Cardiac fibroblast (primary cell): ENCODE results near the gene KRTAP25-1.

Experiments used
- DNase-seq, 2 donors: peaks; one replicate each; pipeline versions ENCODE4 v3.0.0 to v3.0.0-alpha.2; 2010; ENCODE audit warnings: low read depth in 2 of 2
- H3K4me3 ChIP-seq, 2 donors: replicated peaks in 1 of 2; 1 replicate in 1 of 2; 2 replicates in 1 of 2; pipeline ENCODE4 v1.5.1; 2011; ENCODE audit warnings: low read depth in 2 of 2, low read length in 2 of 2, mild to moderate bottlenecking in 2 of 2, moderate library complexity in 1 of 2
- TF ChIP-seq, protein P1 (sequence below): IDR thresholded peaks from one replicate; pipeline ENCODE4 v1.5.1; 2011; ENCODE audit warnings: low read depth, mild to moderate bottlenecking, low read length, inconsistent platforms

KRTAP25-1 gene, protein sequence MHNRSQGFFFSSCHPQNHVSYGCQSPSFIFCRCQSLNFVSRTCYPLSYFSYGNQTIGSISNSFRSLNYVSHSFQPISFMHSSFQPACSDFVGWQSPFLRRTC

DNA sequence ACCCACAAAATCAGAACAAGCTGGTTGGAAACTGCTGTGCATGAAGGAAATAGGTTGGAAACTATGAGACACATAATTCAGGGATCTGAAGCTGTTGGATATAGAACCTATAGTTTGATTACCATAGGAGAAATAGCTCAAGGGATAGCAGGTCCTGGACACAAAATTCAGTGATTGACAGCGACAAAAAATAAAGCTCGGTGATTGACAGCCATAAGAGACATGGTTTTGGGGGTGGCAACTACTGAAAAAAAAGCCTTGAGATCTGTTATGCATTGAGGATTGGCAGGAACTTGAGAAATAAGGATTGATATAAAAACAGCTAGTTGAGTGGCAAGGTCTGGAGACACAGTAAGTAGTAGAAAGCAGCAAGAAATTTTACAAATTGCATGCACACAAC is at the start of gene KRTAP25-1:
Gene KRTAP25-1 (minus strand): TSS at position 300 of the 400 bp plus-strand sequence. CDS start 24 bp downstream, at position 276.
- no peak within 1 kb of the TSS for H3K4me3 ChIP-seq
- TF ChIP-seq, protein P1, sequence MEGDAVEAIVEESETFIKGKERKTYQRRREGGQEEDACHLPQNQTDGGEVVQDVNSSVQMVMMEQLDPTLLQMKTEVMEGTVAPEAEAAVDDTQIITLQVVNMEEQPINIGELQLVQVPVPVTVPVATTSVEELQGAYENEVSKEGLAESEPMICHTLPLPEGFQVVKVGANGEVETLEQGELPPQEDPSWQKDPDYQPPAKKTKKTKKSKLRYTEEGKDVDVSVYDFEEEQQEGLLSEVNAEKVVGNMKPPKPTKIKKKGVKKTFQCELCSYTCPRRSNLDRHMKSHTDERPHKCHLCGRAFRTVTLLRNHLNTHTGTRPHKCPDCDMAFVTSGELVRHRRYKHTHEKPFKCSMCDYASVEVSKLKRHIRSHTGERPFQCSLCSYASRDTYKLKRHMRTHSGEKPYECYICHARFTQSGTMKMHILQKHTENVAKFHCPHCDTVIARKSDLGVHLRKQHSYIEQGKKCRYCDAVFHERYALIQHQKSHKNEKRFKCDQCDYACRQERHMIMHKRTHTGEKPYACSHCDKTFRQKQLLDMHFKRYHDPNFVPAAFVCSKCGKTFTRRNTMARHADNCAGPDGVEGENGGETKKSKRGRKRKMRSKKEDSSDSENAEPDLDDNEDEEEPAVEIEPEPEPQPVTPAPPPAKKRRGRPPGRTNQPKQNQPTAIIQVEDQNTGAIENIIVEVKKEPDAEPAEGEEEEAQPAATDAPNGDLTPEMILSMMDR: no peak
- DNase-seq: no peak

DNA sequence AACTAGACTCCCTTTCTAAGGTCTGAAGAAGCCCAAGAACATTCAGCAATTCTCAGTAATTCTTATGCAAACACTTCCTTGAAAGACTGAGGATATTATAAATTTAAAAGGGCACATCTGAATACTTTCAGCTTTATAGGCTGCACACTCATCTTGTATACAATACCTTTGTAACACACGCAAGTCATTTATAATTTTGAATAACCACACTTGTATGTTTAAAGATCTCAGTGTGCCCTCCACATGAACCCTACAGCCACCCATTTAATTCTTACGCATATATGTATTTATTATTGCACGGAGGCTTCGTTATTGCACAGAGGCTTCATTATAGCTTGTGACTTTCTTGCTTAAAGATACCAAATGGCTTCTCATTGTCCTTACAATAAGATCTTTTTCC is 49.4 kb upstream of the KRTAP25-1 start:
- TF ChIP-seq, protein P1: no peak
- no peak for DNase-seq

DNA sequence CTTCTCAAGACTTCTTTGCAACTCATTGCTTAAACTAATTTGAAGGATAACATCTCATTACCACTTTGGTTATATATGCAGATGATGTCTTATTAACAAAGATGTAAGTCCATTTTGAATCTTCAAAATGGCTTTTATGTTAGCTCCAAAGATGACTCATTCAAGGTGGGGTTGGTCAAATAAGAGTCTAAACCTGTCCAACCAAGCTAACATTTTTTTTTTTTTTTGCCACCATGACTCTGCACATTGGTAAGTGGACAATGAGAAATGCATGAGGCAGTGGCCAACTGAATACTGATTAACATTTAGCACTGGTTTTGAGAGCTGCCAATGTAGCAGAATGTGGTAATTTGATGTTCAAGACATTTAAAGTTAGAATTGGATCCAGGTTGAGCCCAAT is 48.5 kb upstream of the KRTAP25-1 start:
- no peak overlapping the region for H3K4me3 ChIP-seq
- DNase-seq: no peak
- TF ChIP-seq, protein P1: no peak

More for the DNA sequence above, 49.4 kb upstream of the KRTAP25-1 start:
- H3K4me3 ChIP-seq: no peak overlapping the region

DNA sequence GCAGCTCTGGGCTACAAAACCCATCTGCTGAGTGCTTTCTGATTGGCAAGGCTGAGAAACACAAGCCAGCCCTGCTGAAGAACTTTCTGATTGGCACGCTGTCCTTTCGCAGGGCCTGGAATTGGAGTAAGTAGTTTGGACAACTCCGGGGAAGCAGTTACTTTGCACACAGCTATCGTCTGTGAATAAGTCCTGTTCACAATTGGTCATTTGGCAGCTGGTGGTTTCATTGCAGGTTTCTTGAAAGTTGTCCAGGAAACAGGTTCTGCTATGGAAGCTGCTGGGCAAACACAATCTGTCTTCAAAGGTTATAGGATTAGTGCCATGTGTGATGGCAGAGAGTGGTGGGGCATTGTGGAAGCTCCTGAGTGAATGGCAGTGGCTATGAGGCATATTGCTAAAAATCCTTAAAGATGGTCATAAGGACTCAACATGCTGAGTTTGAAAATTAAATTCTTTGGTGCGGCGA is 48.0 kb upstream of the KRTAP25-1 start, which contains the start of gene KRTAP27-1:
Gene KRTAP27-1 (minus strand): TSS at position 419 of the 469 bp plus-strand sequence. CDS start 26 bp downstream, at position 393.
- TF ChIP-seq, protein P1: no peak
- no peak within 1 kb of the TSS for H3K4me3 ChIP-seq
- no peak for DNase-seq

DNA sequence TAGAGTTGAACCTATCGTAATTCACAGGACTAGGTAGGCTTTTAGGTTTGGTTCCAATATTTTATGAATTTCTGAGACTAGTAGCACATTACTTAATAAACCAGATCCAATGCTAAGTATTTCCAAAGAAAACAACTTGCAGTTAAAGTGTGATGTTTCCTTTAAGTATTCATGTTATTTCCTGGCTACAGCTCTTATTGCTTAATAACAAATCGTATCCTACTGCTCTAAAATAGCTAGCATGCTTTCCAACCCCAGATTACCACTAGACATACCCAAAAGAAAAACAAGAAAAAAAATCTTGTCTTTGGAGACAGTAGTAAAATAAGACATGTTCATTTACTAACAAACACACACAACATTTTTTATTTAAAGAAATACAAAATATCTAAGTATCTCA is 47.3 kb upstream of the KRTAP25-1 start:
- no peak overlapping the region for H3K4me3 ChIP-seq
- TF ChIP-seq, protein P1: no peak
- DNase-seq: peak; percentile 50 to 61

DNA sequence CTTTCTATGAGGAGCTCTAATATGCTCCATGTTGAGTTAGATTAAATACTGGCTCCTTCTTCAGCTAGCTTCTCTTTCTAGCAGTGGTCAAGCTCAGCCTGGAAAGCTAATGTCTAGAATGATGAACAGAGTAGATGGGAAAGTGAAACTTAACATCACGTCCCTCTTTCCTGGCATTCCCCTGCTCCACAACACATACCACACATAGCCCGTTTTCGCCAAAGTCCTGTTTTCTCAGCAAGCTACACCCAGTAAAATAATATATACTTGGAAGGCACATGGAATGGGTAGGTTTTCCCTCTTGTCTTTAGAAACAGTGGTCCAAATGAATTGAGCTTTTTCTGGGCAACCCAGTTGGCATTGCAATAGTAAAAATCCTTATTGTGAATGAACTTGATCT is 44.4 kb upstream of the KRTAP25-1 start:
- no peak for DNase-seq
- no peak overlapping the region for H3K4me3 ChIP-seq
- TF ChIP-seq, protein P1: no peak

DNA sequence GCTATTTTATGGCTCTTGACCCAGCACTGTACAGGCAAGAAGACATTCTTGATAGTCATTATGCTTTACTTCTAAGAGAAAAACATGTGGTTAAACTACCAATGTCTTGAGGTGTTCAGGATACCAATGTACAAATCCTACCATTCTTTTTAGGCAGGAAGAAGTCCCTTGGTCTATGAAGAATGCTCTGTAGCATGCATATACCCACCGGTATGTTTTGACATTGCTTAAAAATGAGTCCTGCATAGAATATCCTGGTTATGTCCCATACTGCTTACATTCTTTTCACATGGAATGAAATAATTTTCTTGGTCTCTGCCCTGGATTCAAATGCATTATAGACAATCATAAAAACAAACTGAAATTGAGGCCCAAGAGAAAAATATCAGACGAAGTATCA is 43.4 kb upstream of the KRTAP25-1 start:
- H3K4me3 ChIP-seq: no peak overlapping the region
- TF ChIP-seq, protein P1: no peak
- no peak for DNase-seq
